GM18508 (cell line): Measurements from ENCODE around the gene MAPRE2.
"Not testable (repeated sequence)": the region's sequence is repeated elsewhere in the genome, so short reads cannot be mapped to it uniquely, and the experiment has no call there.

Source experiments
- ATAC-seq: cut with Tn5 transposase; IDR thresholded peaks from one replicate; pipeline ENCODE4 v1.9.1; 2021; ENCODE audit warnings: moderate number of reproducible peaks; ENCODE audit not compliant: insufficient read depth, unreplicated experiment

Gene MAPRE2

GRCh38 chr18:35085450-35086380 is 44.5 kb downstream of the MAPRE2 start:
- no peak for ATAC-seq

- no peak for ATAC-seq
These were observed 45.5 kb downstream of the MAPRE2 start for GRCh38 chr18:35086704-35087103.

- ATAC-seq = no peak
These were observed 46.5 kb downstream of the MAPRE2 start for GRCh38 chr18:35087726-35088125.

GRCh38 chr18:35088921-35089320 is 47.7 kb downstream of the MAPRE2 start:
- no peak for ATAC-seq

- no peak for ATAC-seq
These were observed 48.2 kb downstream of the MAPRE2 start for GRCh38 chr18:35089382-35089781.

- ATAC-seq = no peak
These were observed 48.8 kb downstream of the MAPRE2 start for GRCh38 chr18:35089891-35090550.

GRCh38 chr18:35091841-35092240 is 50.6 kb downstream of the MAPRE2 start:
- ATAC-seq = no peak

- ATAC-seq = peak; percentile 88
These were observed 54.9 kb downstream of the MAPRE2 start for GRCh38 chr18:35095983-35096676.

- no peak for ATAC-seq
These were observed 55.4 kb downstream of the MAPRE2 start for GRCh38 chr18:35096677-35097011.

GRCh38 chr18:35097195-35097594 is 56.0 kb downstream of the MAPRE2 start:
- no peak for ATAC-seq

- ATAC-seq = no peak
These were observed 56.5 kb downstream of the MAPRE2 start for GRCh38 chr18:35097763-35098162.

GRCh38 chr18:35099911-35100310 is 58.7 kb downstream of the MAPRE2 start:
- no peak for ATAC-seq

GRCh38 chr18:35104391-35105051 is 63.3 kb downstream of the MAPRE2 start:
- no peak for ATAC-seq

- no peak for ATAC-seq
These were observed 65.0 kb downstream of the MAPRE2 start for GRCh38 chr18:35106013-35106844.

- no peak for ATAC-seq
These were observed 65.6 kb downstream of the MAPRE2 start for GRCh38 chr18:35106845-35107148.

GRCh38 chr18:35107216-35107615 is 66.0 kb downstream of the MAPRE2 start:
- no peak for ATAC-seq

- not testable (repeated sequence) for ATAC-seq
These were observed 66.9 kb downstream of the MAPRE2 start for GRCh38 chr18:35108088-35108487.

GRCh38 chr18:35110059-35110458 is 68.8 kb downstream of the MAPRE2 start:
- ATAC-seq = no peak

GRCh38 chr18:35110554-35111485 is 69.6 kb downstream of the MAPRE2 start:
- ATAC-seq = no peak
